Ecto neural progenitor cell (in vitro differentiated cells): Measurements from ENCODE around the gene CYB5RL.

Experiments
- DNase-seq: peaks from one replicate; pipeline ENCODE4 v3.0.0-alpha.2; 2018; ENCODE audit warnings: low spot score

CYB5RL gene

GRCh38 chr1:54158071-54158470 is 41.8 kb downstream of the CYB5RL start:
- DNase-seq: no peak

- no peak for DNase-seq
These were observed 42.4 kb downstream of the CYB5RL start for GRCh38 chr1:54157401-54157800.

DNA sequence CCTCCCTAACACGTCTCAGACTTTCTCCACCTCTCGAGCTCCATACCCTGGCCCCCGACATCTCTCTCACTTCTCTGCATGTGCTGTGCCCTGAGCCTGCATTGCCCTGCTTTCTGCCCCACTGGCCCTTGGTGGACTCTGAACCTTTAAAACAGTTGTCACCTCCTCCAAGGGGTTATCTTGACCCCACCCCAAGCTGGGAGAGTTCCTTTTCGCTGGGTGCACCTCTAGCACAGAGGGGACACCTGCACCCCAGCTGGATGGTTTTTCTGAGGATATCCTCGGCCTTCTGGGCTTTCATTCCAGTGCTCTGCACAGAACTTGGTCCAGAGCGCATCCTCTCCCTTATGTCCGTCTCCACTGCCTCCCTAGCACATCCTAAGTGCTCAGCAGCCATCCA is 42.8 kb downstream of the CYB5RL start:
- DNase-seq: no peak

GRCh38 chr1:54156201-54156600 is 43.6 kb downstream of the CYB5RL start:
- DNase-seq: no peak

DNA sequence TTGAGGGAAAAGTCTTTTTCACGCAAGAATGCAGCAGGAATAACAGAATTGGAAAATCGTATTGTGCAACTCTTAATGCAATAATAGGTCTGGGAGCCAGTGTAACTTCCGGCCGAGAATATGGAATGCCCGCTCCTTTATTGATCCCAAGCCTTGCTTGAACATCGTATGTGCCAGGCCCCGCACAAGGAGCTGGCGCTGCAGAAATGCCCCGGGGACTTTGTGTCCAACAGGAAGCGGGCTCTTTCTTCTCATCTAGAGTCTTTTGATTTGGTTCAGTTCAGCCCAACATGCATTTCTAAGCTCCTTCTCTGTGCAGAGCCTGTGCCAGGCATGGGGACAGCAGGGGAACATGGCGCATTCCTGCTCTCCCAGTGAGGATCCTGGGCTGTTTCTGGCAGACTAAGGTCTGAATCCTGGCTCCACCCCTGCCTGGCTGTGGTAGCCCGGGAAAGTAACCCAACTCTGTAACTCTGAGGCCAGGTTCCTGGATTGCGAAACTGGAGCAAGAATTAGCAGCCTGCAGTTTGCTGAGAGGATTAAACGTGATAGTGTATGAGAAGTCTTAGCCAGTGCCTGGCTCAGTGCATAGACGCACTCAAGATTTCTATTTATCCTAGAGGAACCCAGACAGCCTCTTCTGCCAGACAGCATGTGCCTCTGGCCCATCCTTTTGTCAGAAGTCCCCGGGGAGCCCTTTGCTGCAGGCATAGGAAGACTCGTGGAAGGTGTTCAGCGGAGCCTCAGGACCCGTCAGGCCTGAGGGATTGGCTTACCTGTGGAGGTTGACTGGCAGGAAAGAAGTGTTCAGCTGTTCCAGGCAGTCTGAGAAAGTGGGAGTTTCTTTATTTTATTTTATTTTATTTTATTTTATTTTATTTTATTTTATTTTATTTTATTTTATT is 46.0 kb downstream of the CYB5RL start:
- no peak for DNase-seq

- no peak for DNase-seq
These were observed 47.1 kb downstream of the CYB5RL start, which contains the start of gene CDCP2 for GRCh38 chr1:54152696-54153095. Gene CDCP2 (minus strand): TSS chr1:54153000. CDS start chr1:54152922, 78 bp downstream.

GRCh38 chr1:54151013-54151412 is 48.8 kb downstream of the CYB5RL start:
- no peak for DNase-seq
